Central memory CD4-positive, alpha-beta T cell (primary cell): ENCODE measurements around the gene CRABP2.

Source experiments
- DNase-seq: peaks from one replicate; pipeline ENCODE4 v3.0.0; 2022

The CRABP2 gene

GRCh38 chr1:156741481-156741983 lies 36.1 kb upstream of the CRABP2 start:
- DNase-seq, result no peak

- peak; percentile 99 for DNase-seq
Measured at GRCh38 chr1:156740741-156741480, 35.5 kb upstream of the CRABP2 start, which contains the start of gene MRPL24. TSS of gene MRPL24 (minus strand) at chr1:156741088. CDS start at chr1:156738704, 2,384 bp downstream.

DNA sequence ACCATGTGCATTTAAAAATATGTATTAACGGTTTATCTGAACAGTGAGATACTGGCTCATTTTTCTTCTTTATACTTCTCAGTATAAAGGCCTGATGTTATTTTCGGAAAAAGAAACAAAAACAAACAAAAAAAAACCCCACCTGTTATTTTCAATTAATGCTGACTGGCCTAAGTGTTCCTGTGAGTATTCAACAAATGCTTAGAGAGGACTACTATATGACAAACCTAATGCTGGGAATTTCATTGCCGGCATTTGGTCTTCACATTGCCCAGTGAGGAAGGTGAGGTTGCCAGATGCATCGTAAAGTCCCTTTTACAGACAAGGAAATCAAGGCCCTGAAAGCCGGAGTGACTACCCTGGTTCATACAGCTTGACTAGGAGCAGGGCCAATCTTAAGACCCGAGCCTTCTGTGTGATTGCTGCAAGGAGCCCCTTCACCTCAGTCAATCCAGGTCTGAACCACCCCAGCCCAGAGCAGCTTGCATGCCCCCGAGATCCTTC lies 34.9 kb upstream of the CRABP2 start:
- no peak for DNase-seq

GRCh38 chr1:156738916-156739315 lies 33.5 kb upstream of the CRABP2 start:
- DNase-seq, result no peak

- DNase-seq, result no peak
Measured at GRCh38 chr1:156738407-156738806, 33.0 kb upstream of the CRABP2 start.

DNA sequence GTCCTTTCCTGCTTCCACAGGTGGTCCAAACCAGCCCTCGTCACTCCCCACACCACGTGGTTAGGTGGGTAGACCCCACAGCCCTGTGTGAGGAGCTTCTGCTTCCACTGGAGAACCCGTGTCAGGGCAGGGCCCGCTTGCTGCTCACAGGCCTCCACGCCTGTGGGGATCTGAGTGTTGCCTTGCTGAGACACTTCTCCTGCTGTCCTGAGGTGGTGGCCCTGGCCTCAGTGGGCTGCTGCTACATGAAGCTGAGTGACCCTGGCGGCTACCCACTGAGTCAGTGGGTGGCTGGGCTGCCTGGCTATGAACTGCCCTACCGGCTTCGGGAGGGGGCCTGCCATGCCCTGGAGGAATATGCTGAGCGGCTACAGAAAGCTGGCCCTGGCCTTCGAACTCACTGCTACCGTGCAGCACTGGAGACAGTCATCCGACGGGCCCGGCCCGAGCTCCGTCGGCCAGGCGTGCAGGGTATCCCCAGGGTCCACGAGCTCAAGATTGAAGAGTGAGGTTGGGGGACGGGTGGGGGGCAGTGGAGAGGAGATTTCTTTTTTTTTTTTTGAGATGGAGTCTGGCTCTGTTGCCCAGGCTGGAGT lies 28.7 kb upstream of the CRABP2 start:
- no peak for DNase-seq

GRCh38 chr1:156728599-156729462 lies 23.4 kb upstream of the CRABP2 start, which contains the start of gene ISG20L2:
TSS of gene ISG20L2 (minus strand) at chr1:156728766. CDS start at chr1:156727652, 1,114 bp downstream.
- peak; percentile 95 for DNase-seq

- DNase-seq, result no peak
Measured at GRCh38 chr1:156727926-156728598, 22.7 kb upstream of the CRABP2 start, which contains the start of gene METTL25B. TSS of gene METTL25B (plus strand) at chr1:156728469. CDS start at chr1:156729105, 636 bp downstream.

DNA sequence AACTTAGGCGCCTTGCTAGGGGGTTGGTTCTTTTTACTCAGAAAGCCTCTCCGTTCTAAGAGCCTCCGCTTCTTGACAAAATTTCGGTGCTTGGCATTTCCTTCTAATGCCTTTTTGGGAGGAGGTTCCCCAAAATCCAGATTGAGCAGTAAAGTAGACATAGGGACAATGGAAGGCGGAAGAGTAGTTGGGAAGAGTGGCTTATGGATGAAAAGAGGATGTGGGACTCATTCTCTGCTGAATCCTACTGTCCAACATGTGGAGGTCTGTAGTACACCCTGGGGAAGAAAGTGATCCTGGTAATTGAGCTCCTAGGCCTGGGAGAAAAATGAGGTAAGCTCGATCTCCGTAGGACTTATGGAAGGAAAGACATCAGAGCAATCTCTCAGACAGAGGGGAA lies 22.1 kb upstream of the CRABP2 start:
- DNase-seq, result no peak

DNA sequence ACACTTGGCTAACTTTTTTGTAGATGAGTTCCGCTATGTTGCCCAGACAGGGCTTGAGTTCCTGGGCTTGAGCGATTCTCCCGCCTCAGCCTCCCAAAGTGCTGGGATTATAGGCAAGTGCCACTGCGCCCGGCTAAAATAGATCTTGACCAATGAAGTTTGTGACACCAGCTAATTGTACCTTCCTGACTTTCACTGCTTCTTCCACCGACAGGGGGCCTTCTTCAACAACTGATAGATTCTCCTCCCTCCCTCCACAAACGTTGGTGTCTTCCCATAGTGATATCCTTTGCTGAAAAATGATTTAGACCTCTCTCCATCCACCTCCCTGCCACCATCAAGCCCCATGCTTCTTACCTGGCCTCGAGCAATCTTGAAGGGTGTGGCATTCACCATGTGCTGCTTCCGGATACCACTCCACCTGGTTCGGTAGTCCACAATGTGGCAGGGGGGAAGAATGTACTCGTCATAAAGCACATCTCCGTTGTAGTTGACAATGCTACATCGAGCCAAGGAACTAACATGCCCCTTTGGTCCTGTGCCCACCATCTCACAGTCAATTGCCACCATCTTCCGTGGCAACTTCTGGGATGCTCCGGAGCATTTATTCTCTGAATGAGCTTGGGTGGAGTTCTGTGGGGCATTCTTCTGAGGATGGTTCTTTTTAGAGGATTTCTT lies 21.3 kb upstream of the CRABP2 start:
- DNase-seq, result peak; percentile 51

DNA sequence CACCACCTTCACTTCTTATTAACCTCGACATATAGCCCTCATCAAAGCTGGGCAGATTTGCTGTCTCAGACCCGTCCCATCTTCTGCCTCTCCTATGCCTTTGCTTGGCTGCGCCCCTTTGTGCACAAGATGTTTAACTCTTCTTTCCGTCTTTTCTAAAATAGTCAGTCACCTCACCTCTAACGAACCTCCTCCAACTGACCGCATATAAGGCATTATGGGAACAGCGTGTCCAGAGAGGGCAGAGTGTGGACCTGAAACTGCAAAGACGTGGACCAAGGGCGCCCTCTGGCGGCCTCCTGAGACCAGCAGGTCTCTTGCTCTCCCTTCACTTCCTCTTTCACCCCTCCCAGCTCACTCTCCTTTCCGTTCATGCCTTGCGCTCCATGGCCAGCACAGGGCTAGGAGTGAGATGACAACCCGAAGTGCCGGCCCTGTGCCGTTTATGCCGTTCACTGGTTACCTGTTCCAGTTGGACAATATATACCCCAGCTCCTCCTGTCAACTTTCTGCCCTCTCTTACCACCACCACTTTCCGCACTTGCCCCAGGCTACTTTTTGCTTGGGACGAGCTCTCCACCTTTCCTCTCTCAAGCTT lies 20.4 kb upstream of the CRABP2 start:
- peak; percentile 75 for DNase-seq

GRCh38 chr1:156721535-156721934 lies 16.2 kb upstream of the CRABP2 start:
- no peak for DNase-seq

DNA sequence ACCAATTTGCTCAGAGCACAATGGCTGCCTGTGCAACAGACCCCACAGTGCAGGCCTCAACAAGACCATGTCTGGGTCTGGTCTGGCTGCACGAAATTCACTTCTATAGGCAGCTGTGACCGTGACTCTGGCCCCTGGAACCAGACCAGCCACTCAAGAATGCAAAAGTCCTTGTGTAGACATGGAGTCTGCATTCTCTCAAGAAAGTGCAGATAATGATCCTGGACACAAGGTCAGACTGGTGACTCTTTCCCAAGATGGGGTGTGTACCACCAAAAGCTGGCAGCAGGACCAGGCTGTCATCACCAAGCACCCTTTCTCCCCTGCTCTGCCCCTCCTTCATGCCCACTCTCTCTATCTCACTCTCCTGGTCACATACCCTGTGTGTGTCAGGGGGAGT lies 15.7 kb upstream of the CRABP2 start:
- DNase-seq, result no peak

DNA sequence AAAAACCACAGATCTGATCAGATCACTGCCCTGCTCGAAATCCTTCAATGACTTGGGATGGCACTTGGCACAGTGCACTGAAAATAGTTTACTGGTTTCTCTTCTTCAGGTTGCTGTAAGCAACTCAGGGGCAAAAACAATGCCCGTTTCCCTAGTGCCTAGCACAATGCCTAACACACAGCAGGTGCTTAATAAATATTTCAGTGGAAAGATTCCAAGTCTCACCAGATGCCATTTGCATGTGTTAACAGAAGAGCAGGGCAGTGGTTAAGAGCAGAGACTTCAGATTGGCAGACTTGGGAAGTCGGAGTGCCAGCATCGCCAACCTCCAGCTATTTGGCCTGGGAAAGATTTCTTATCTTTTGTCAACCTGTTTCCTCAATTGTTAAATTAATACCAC lies 12.0 kb upstream of the CRABP2 start:
- DNase-seq, result no peak

DNA sequence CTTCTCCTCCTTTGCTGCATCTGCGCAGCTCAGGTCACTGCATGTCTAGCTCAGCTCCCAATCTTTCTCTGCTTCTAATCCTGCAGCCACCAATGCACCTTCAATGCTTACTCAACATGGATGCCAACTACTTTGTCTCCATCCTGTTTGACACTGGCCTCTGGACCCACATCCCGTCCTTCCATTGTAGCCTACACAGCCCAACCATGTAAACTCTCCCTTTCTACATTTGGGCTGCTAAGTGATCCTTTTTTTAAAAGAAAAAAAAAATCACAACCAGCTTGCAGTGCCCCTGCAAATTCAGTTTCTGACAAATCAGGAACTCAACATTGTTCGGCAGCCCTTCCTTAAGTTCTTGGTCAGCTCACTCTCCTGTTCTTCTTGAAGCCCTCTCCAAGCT lies 9.4 kb upstream of the CRABP2 start:
- DNase-seq, result no peak

GRCh38 chr1:156712626-156713025 lies 7.2 kb upstream of the CRABP2 start:
- no peak for DNase-seq

GRCh38 chr1:156711011-156711817 lies 5.8 kb upstream of the CRABP2 start:
- DNase-seq, result no peak

- no peak for DNase-seq
Measured at GRCh38 chr1:156709757-156710489, 4.5 kb upstream of the CRABP2 start.

GRCh38 chr1:156709031-156709430 lies 3.6 kb upstream of the CRABP2 start:
- DNase-seq, result no peak

DNA sequence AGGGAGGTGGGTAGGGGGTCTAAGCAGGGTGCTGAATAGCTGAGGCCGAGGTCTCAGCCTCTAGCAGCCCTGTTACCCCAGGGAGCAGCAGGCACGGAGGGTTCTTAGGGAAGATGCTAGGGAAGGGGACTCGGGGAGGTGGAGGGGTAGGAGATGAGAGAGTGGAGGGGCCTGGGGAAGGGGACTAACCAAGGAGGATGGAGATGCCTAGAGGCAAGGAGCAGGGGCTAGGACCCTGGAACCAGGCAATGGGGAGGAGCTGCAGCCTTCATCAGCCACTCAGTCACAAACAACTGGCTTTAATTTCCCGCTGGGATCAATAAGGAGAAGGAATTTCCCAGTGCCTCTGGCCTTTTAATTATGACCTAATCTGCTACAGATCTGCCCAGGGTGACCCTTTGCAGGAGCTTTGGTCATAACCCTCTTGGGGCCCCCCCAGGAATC lies 2.9 kb upstream of the CRABP2 start:
- DNase-seq, result no peak
